Mesothelial cell of epicardium (in vitro differentiated cells): ENCODE data around the gene EREG. TPM values are rescaled to one million over a fixed set of nuclear protein-coding genes. Genes with fewer than 3 reads are reported as not detected.

ENCODE experiments used
- DNase-seq, 2 experiments: peaks; one replicate each; pipeline ENCODE4 v3.0.0; 2021; ENCODE audit warnings: low spot score in 2 of 2; ENCODE audit not compliant: unreplicated experiment in 2 of 2
- H3K27ac Mint-ChIP-seq: 2 replicates; pipeline ENCODE4 v1.8.0; 2021; ENCODE audit warnings: mixed read lengths
- H3K27me3 Mint-ChIP-seq: 2 replicates; pipeline ENCODE4 v1.8.0; 2021; ENCODE audit warnings: low read depth, mixed read lengths
- H3K36me3 Mint-ChIP-seq: 2 replicates; pipeline ENCODE4 v1.8.0; 2021; ENCODE audit warnings: mixed read lengths
- H3K4me1 Mint-ChIP-seq: 2 replicates; pipeline ENCODE4 v1.8.0; 2021; ENCODE audit warnings: mixed read lengths
- H3K4me3 Mint-ChIP-seq: 2 replicates; pipeline ENCODE4 v1.8.0; 2021; ENCODE audit warnings: mild to moderate bottlenecking, moderate library complexity, mixed read lengths
- H3K9me3 Mint-ChIP-seq: 2 replicates; pipeline ENCODE4 v1.8.0; 2021; ENCODE audit warnings: mixed read lengths
- CTCF ChIP-seq: fragments of 200-600 bp; sonication (generic); IDR thresholded peaks from one replicate; pipeline ENCODE4 v1.5.0; 2021; ENCODE audit warnings: antibody characterized with exemption; ENCODE audit not compliant: unreplicated experiment
- total RNA-seq: library from RNA; stranded (reverse); gene quantifications from 3 replicates; pipeline ENCODE4 v1.2.1, GENCODE V29; 2021

Gene EREG
- total RNA-seq, 1 donor from 2014 or later = 0.22 TPM

GRCh38 chr4:74378573-74378972 is 13.6 kb downstream of the EREG start:
- Mint-ChIP-seq H3K4me3 (no peak overlapping the region), H3K36me3 (no peaks in the 10 kb centered on the region), H3K27ac (no peak overlapping the region), H3K4me1 (no peaks in the 10 kb centered on the region), H3K9me3 (no peaks in the 10 kb centered on the region), H3K27me3 (peaks cover 1% of the 10 kb centered on the region)
- no peak for DNase-seq
- TF ChIP-seq CTCF = no peak

GRCh38 chr4:74379912-74380311 is 15.0 kb downstream of the EREG start:
- no peak overlapping the region for H3K27ac Mint-ChIP-seq
- H3K36me3 Mint-ChIP-seq = no peaks in the 10 kb centered on the region
- no peaks in the 10 kb centered on the region for H3K9me3 Mint-ChIP-seq
- H3K4me1 Mint-ChIP-seq = no peaks in the 10 kb centered on the region
- TF ChIP-seq CTCF = no peak
- no peak overlapping the region for H3K4me3 Mint-ChIP-seq
- no peak for DNase-seq
- no peaks in the 10 kb centered on the region for H3K27me3 Mint-ChIP-seq

- no peak overlapping the region for H3K27ac Mint-ChIP-seq
- no peak overlapping the region for H3K4me3 Mint-ChIP-seq
- no peak for TF ChIP-seq CTCF
- H3K27me3 Mint-ChIP-seq = no peaks in the 10 kb centered on the region
- no peaks in the 10 kb centered on the region for H3K4me1 Mint-ChIP-seq
- DNase-seq = no peak
- H3K9me3 Mint-ChIP-seq = no peaks in the 10 kb centered on the region
- no peaks in the 10 kb centered on the region for H3K36me3 Mint-ChIP-seq
These were observed 20.4 kb downstream of the EREG start for GRCh38 chr4:74385386-74385785.

- no peak overlapping the region for H3K4me3 Mint-ChIP-seq
- no peak for DNase-seq
- TF ChIP-seq CTCF = no peak
- H3K27me3 Mint-ChIP-seq = no peaks in the 10 kb centered on the region
- no peaks in the 10 kb centered on the region for H3K9me3 Mint-ChIP-seq
- H3K27ac Mint-ChIP-seq = no peak overlapping the region
- no peaks in the 10 kb centered on the region for H3K36me3 Mint-ChIP-seq
- peaks cover 2% of the 10 kb centered on the region for H3K4me1 Mint-ChIP-seq
These were observed 21.2 kb downstream of the EREG start for GRCh38 chr4:74386159-74386558.

- H3K36me3 Mint-ChIP-seq = no peaks in the 10 kb centered on the region
- no peak overlapping the region for H3K27ac Mint-ChIP-seq
- no peaks in the 10 kb centered on the region for H3K9me3 Mint-ChIP-seq
- no peaks in the 10 kb centered on the region for H3K27me3 Mint-ChIP-seq
- DNase-seq = no peak
- no peak for TF ChIP-seq CTCF
- peaks cover 4% of the 10 kb centered on the region for H3K4me1 Mint-ChIP-seq
- H3K4me3 Mint-ChIP-seq = no peak overlapping the region
These were observed 22.8 kb downstream of the EREG start for GRCh38 chr4:74387790-74388189.

GRCh38 chr4:74389494-74389893 is 24.5 kb downstream of the EREG start:
- H3K4me3 Mint-ChIP-seq = no peak overlapping the region
- H3K36me3 Mint-ChIP-seq = no peaks in the 10 kb centered on the region
- H3K4me1 Mint-ChIP-seq = peaks cover 4% of the 10 kb centered on the region
- no peak for DNase-seq
- no peaks in the 10 kb centered on the region for H3K9me3 Mint-ChIP-seq
- TF ChIP-seq CTCF = no peak
- H3K27ac Mint-ChIP-seq = no peak overlapping the region
- H3K27me3 Mint-ChIP-seq = no peaks in the 10 kb centered on the region
